GM12878 (cell line): ENCODE results near the gene SMARCC2. TPM values are rescaled to one million over a fixed set of nuclear protein-coding genes. Genes with fewer than 3 reads are reported as not detected.
A peak's percentile ranks its signal among the peaks of the same experiment; 100 is the strongest.

Experiments
- CHD4 ChIP-seq: fragments of 200-600 bp; sonication (generic); IDR thresholded peaks from 2 replicates; pipeline ENCODE4 v1.6.1; 2016; ENCODE audit warnings: mild to moderate bottlenecking
- DPF2 ChIP-seq: fragments of 450-650 bp; IDR thresholded peaks from 2 replicates; pipeline ENCODE4 v1.6.1; 2017; ENCODE audit warnings: mild to moderate bottlenecking
- E4F1 ChIP-seq: fragments of 450-650 bp; IDR thresholded peaks from 2 replicates; pipeline ENCODE4 v1.6.1; 2018; ENCODE audit warnings: borderline replicate concordance, mild to moderate bottlenecking; ENCODE audit not compliant: partially characterized antibody
- EGR1 ChIP-seq, 2 experiments: IDR thresholded peaks; 1 replicate in 1 of 2; 2 replicates in 1 of 2; pipeline ENCODE4 v1.6.1; 2011 to 2012; ENCODE audit warnings: low read depth in 2 of 2, low read length in 2 of 2, borderline replicate concordance in 1 of 2, mild to moderate bottlenecking in 1 of 2, moderate library complexity in 1 of 2
- ESRRA ChIP-seq: IDR thresholded peaks from 2 replicates; pipeline ENCODE4 v1.6.1; 2012; ENCODE audit warnings: mild to moderate bottlenecking, low read length, improper control_type of control experiment
- MEF2A ChIP-seq: IDR thresholded peaks from 2 replicates; pipeline ENCODE4 v1.6.1; 2011; ENCODE audit warnings: low read depth, mild to moderate bottlenecking, low read length, moderate library complexity; ENCODE audit not compliant: insufficient read depth
- MYC ChIP-seq: IDR thresholded peaks from 2 replicates; pipeline ENCODE4 v1.6.1; 2011; ENCODE audit warnings: mild to moderate bottlenecking, low read length, moderate library complexity, inconsistent platforms; ENCODE audit not compliant: insufficient read depth, insufficient replicate concordance, insufficient read length, severe bottlenecking
- NKRF ChIP-seq: fragments of 450-650 bp; conservative IDR thresholded peaks from 2 replicates; pipeline ENCODE4 v1.6.1; 2017; ENCODE audit warnings: mild to moderate bottlenecking, moderate library complexity
- POLR2AphosphoS5 ChIP-seq: IDR thresholded peaks from 2 replicates; pipeline ENCODE4 v1.6.1; 2011; ENCODE audit warnings: mild to moderate bottlenecking, low read length, inconsistent platforms
- POU2F2 ChIP-seq: IDR thresholded peaks from 3 replicates; pipeline ENCODE4 v1.6.1; 2011; ENCODE audit warnings: low read depth, mild to moderate bottlenecking, low read length, borderline replicate concordance
- RB1 ChIP-seq: fragments of 450-650 bp; formaldehyde crosslinking; IDR thresholded peaks from 2 replicates; pipeline ENCODE4 v1.6.1; 2017; ENCODE audit warnings: mild to moderate bottlenecking, borderline replicate concordance
- RELA ChIP-seq: fragments of 450-650 bp; IDR thresholded peaks from 2 replicates; pipeline ENCODE4 v1.8.0; 2014; ENCODE audit warnings: borderline replicate concordance; ENCODE audit not compliant: partially characterized antibody
- SMARCA5 ChIP-seq: fragments of 450-650 bp; IDR thresholded peaks from 2 replicates; pipeline ENCODE4 v1.6.1; 2017; ENCODE audit warnings: mild to moderate bottlenecking
- SP1 ChIP-seq: IDR thresholded peaks from one replicate; pipeline ENCODE4 v1.6.1; 2011; ENCODE audit warnings: low read depth, low read length
- SREBF1 ChIP-seq: IDR thresholded peaks from 2 replicates; pipeline ENCODE4 v1.6.1; 2012; ENCODE audit warnings: mild to moderate bottlenecking, low read length
- ZSCAN29 ChIP-seq: fragments of 450-650 bp; IDR thresholded peaks from 2 replicates; pipeline ENCODE4 v1.6.1; 2017; ENCODE audit warnings: mild to moderate bottlenecking, moderate library complexity
- polyA plus RNA-seq, 11 experiments: library from polyadenylated mRNA; depleted of rRNA in 4 of 11; unstranded in 6 of 11; stranded (reverse) in 5 of 11; fragments of >200 nt; fragmentation: Nextera tagmentation in 4 of 11; fragmentation: Illumina TruSeq in 1 of 11; extraction: Ambion mirVana in 4 of 11; extraction: Trizol in 1 of 11; gene quantifications; 1 replicate in 1 of 11; 2 replicates in 10 of 11; pipeline versions ENCODE4 v1.2.1 to v1.2.3, GENCODE V29; 2011 to 2016; ENCODE audit warnings: inconsistent platforms in 2 of 11, missing spikeins in 2 of 11, low read depth in 1 of 11
- total RNA-seq, 4 experiments: library from RNA; depleted of rRNA in 3 of 4; stranded (reverse); fragments of >200 nt in 3 of 4; fragmentation: Illumina TruSeq in 1 of 4; extraction: Trizol in 1 of 4; gene quantifications; 2 replicates each; pipeline versions ENCODE4 v1.2.1 to v1.2.3, GENCODE V29; 2013 to 2021
- TF ChIP-seq, protein P1 (sequence below): IDR thresholded peaks from 2 replicates; pipeline ENCODE4 v1.6.1; 2011; ENCODE audit warnings: low read depth, low read length, improper control_type of control experiment, borderline replicate concordance
- TF ChIP-seq, protein P2 (sequence below): fragments of 450-650 bp; IDR thresholded peaks from 2 replicates; pipeline ENCODE4 v1.6.1; 2014; ENCODE audit warnings: mild to moderate bottlenecking
- TF ChIP-seq, protein P3 (sequence below): fragments of 450-650 bp; IDR thresholded peaks from 2 replicates; pipeline ENCODE4 v1.6.1; 2017; ENCODE audit warnings: mild to moderate bottlenecking, moderate library complexity

Gene SMARCC2
- total and polyA plus RNA-seq, 10 of the 15 experiments (the other 5 are each of a cell fraction or from before 2014, with no cell fraction given): 13.6 to 71.2 (median 42.3) TPM

DNA sequence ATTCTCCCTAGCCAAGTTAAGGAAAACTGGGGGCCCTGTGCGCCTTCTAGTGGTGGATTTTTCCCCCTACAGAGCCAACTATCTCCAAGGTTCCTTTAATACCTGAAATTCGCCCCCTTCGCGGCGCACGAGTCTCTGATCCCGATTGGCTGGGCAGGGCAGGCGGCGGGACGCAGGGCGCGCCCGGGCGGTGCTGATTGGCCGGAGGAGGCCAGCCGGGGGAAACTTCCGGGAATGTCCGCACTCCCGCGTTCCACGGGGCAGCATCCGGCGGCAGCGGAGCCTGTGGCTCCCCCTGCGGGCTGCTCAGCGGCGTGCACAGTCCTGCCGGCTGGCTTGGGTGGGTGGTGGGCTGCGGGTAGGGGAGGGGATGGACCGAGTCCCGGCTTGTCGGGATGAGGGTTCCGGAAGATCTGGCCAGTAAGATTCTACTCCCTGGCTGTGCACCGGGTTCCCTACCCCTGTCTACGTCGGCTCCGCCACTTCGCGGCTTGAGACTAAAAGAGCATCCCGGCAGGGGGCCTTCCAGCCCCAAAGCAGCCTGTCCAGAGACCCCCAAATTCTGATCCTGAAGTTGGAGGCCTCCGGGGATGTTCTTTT lies 34.9 kb upstream of the SMARCC2 start, which contains the start of gene NABP2 (continued):
- TF ChIP-seq, protein P1, sequence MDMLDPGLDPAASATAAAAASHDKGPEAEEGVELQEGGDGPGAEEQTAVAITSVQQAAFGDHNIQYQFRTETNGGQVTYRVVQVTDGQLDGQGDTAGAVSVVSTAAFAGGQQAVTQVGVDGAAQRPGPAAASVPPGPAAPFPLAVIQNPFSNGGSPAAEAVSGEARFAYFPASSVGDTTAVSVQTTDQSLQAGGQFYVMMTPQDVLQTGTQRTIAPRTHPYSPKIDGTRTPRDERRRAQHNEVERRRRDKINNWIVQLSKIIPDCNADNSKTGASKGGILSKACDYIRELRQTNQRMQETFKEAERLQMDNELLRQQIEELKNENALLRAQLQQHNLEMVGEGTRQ: no peak
- TF ChIP-seq MYC (no peak), EGR1 (IDR thresholded peaks at IDR 0.05; ENCODE audit: borderline replicate concordance in 1 of 2, low read depth in 2 of 2, low read length in 2 of 2) (peak in 1 of 2 experiments; percentile 58; a peak in 2 of 3 replicates), MEF2A (0 out of 2 replicates have a peak, but pooled peaks have one; percentile 18), SREBF1 (no peak), POU2F2 (0 out of 3 replicates have a peak, but pooled peaks have one; percentile 30), RB1 (peak; percentile 97), RELA (peak; percentile 82), ZSCAN29 (peak; percentile 96), SMARCA5 (peak; percentile 82; the same call in 1 of the 2 replicates), DPF2 (peak; percentile 36; the same call in 1 of the 2 replicates), ESRRA (0 out of 2 replicates have a peak, but pooled peaks have one; percentile 22), NKRF (no peak), POLR2AphosphoS5 (peak; percentile 29; the same call in 1 of the 2 replicates), CHD4 (no peak), E4F1 (peak; percentile 84), SP1 (peak; percentile 93)
- TF ChIP-seq, protein P2, sequence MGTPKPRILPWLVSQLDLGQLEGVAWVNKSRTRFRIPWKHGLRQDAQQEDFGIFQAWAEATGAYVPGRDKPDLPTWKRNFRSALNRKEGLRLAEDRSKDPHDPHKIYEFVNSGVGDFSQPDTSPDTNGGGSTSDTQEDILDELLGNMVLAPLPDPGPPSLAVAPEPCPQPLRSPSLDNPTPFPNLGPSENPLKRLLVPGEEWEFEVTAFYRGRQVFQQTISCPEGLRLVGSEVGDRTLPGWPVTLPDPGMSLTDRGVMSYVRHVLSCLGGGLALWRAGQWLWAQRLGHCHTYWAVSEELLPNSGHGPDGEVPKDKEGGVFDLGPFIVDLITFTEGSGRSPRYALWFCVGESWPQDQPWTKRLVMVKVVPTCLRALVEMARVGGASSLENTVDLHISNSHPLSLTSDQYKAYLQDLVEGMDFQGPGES: peak; percentile 79
- TF ChIP-seq, protein P3, sequence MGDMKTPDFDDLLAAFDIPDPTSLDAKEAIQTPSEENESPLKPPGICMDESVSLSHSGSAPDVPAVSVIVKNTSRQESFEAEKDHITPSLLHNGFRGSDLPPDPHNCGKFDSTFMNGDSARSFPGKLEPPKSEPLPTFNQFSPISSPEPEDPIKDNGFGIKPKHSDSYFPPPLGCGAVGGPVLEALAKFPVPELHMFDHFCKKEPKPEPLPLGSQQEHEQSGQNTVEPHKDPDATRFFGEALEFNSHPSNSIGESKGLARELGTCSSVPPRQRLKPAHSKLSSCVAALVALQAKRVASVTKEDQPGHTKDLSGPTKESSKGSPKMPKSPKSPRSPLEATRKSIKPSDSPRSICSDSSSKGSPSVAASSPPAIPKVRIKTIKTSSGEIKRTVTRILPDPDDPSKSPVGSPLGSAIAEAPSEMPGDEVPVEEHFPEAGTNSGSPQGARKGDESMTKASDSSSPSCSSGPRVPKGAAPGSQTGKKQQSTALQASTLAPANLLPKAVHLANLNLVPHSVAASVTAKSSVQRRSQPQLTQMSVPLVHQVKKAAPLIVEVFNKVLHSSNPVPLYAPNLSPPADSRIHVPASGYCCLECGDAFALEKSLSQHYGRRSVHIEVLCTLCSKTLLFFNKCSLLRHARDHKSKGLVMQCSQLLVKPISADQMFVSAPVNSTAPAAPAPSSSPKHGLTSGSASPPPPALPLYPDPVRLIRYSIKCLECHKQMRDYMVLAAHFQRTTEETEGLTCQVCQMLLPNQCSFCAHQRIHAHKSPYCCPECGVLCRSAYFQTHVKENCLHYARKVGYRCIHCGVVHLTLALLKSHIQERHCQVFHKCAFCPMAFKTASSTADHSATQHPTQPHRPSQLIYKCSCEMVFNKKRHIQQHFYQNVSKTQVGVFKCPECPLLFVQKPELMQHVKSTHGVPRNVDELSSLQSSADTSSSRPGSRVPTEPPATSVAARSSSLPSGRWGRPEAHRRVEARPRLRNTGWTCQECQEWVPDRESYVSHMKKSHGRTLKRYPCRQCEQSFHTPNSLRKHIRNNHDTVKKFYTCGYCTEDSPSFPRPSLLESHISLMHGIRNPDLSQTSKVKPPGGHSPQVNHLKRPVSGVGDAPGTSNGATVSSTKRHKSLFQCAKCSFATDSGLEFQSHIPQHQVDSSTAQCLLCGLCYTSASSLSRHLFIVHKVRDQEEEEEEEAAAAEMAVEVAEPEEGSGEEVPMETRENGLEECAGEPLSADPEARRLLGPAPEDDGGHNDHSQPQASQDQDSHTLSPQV: peak; percentile 69
